Esophagus squamous epithelium (tissue), 4 donors: Measurements from ENCODE around the gene SMURF2.

Experiments
- CTCF ChIP-seq, 6 experiments: fragments of 450-650 bp in 4 of 6; fragments of 200-600 bp in 2 of 6; sonication (generic) in 2 of 6; IDR thresholded peaks; one replicate each; pipeline ENCODE4 v1.5.1; 2016 to 2019; ENCODE audit warnings: antibody characterized with exemption in 6 of 6, mild to moderate bottlenecking in 4 of 6, moderate library complexity in 4 of 6
- POLR2A ChIP-seq, 4 donors: fragments of 450-650 bp; IDR thresholded peaks; one replicate each; pipeline ENCODE4 v1.6.1; 2017; ENCODE audit warnings: antibody characterized with exemption in 4 of 4, mild to moderate bottlenecking in 4 of 4, moderate library complexity in 3 of 4

DNA sequence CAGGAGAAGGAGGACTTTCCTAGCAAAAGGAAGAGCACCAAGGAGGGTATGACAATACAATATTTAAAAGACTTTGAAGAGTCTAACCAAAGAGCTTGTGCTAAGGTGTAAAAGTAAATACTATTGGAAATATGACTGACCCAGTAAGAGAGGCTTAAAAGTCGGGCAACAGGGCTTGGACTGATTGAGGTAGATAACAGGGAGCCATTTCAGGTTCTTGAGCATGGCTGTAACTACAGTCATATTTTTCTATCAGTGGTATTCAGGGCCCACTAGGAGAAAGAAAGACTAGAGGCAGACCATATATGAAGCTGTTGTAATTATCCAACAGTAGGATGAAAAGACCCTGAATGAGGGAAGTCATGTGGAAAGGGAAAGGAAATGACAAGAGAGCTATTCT lies 62.3 kb downstream of the SMURF2 start:
- TF ChIP-seq CTCF (IDR thresholded peaks at IDR 0.05) (no peak), POLR2A (IDR thresholded peaks at IDR 0.05) (no peak)
